SKM-1 treated with dmso at 0.1 percent for 144 hours (cell line): ENCODE measurements around the gene SPSB1.

Experiments used
- DNase-seq: peaks from one replicate; lab custom pipeline; 2025; ENCODE audit not compliant: unreplicated experiment; lab: John Stamatoyannopoulos, UW

SPSB1 gene

GRCh38 chr1:9416918-9417500, 124.3 kb downstream of the SPSB1 start:
- DNase-seq, result no peak

- DNase-seq, result no peak
Observed at GRCh38 chr1:9417695-9418094, 125.0 kb downstream of the SPSB1 start.

- DNase-seq, result no peak
Observed at GRCh38 chr1:9418851-9419250, 126.2 kb downstream of the SPSB1 start.
